Measurements from ENCODE around the gene RAE1.

GRCh38 chr20:57387463-57387862, 36.4 kb downstream of the RAE1 start:
- TF ChIP-seq CTCF (IDR thresholded peaks at IDR 0.05) (no peak), POLR2A (IDR thresholded peaks at IDR 0.05) (no peak)
